Liver (tissue), 9 donors: ENCODE measurements around the gene RESP18. TPM values are rescaled to one million over a fixed set of nuclear protein-coding genes. Genes with fewer than 3 reads are reported as not detected.

Source experiments
- DNase-seq: peaks from one replicate; pipeline ENCODE4 v3.0.0-alpha.2; 2017; ENCODE audit warnings: low spot score
- H3K27ac ChIP-seq, 2 donors: one replicate each; pipeline ENCODE4 v1.7.0; 2013; ENCODE audit warnings: inconsistent platforms in 2 of 2, low read length in 2 of 2, control low read depth in 1 of 2, low read depth in 1 of 2, mild to moderate bottlenecking in 1 of 2
- H3K27me3 ChIP-seq, 4 donors: one replicate each; pipeline versions ENCODE4 v1.6.1 to v1.7.0; 2013; ENCODE audit warnings: low read length in 3 of 4, inconsistent platforms in 1 of 4, mild to moderate bottlenecking in 1 of 4, moderate library complexity in 1 of 4; ENCODE audit not compliant: control insufficient read depth in 4 of 4, insufficient read depth in 4 of 4
- H3K36me3 ChIP-seq, 4 donors: one replicate each; pipeline versions ENCODE4 v1.6.1 to v1.7.0; 2013; ENCODE audit warnings: low read length in 3 of 4, mild to moderate bottlenecking in 3 of 4, low read depth in 1 of 4, moderate library complexity in 1 of 4; ENCODE audit not compliant: control insufficient read depth in 4 of 4, insufficient read depth in 3 of 4
- H3K4me1 ChIP-seq, 4 donors: one replicate each; pipeline versions ENCODE4 v1.6.1 to v1.7.0; 2013; ENCODE audit warnings: low read length in 3 of 4, mild to moderate bottlenecking in 3 of 4, moderate library complexity in 1 of 4; ENCODE audit not compliant: control insufficient read depth in 4 of 4, insufficient read depth in 4 of 4
- H3K4me3 ChIP-seq, 3 donors: one replicate each; pipeline versions ENCODE4 v1.6.1 to v1.7.0; 2013; ENCODE audit warnings: low read length in 3 of 3, control low read depth in 1 of 3, low read depth in 1 of 3, mild to moderate bottlenecking in 1 of 3
- H3K9ac ChIP-seq, 2 donors: one replicate each; pipeline ENCODE4 v1.7.0; 2013; ENCODE audit warnings: low read length in 2 of 2, mild to moderate bottlenecking in 2 of 2, moderate library complexity in 2 of 2, control low read depth in 1 of 2, low read depth in 1 of 2
- H3K9me3 ChIP-seq, 4 donors: one replicate each; pipeline versions ENCODE4 v1.6.1 to v1.7.0; 2013; ENCODE audit warnings: low read length in 3 of 4; ENCODE audit not compliant: control insufficient read depth in 4 of 4
- ATF3 ChIP-seq: IDR thresholded peaks from 2 replicates; pipeline ENCODE4 v1.6.1; 2016; ENCODE audit warnings: antibody characterized with exemption
- CTCF ChIP-seq: fragments of 150-350 bp; IDR thresholded peaks from 2 replicates; pipeline ENCODE4 v1.5.1; 2017; ENCODE audit warnings: improper control_type of control experiment, low read depth, low read length; ENCODE audit not compliant: missing input control
- EGR1 ChIP-seq, 2 donors: IDR thresholded peaks; 2 replicates each; pipeline ENCODE4 v1.6.1; 2016 to 2018; ENCODE audit warnings: antibody characterized with exemption in 2 of 2, low read depth in 2 of 2
- FOXA1 ChIP-seq: IDR thresholded peaks from 2 replicates; pipeline ENCODE4 v1.6.1; 2016; ENCODE audit warnings: antibody characterized with exemption
- FOXA2 ChIP-seq: IDR thresholded peaks from 2 replicates; pipeline ENCODE4 v1.6.1; 2016; ENCODE audit warnings: antibody characterized with exemption
- GABPA ChIP-seq, 2 donors: IDR thresholded peaks in 1 of 2; conservative IDR thresholded peaks in 1 of 2; 2 replicates each; pipeline ENCODE4 v1.6.1; 2016; ENCODE audit warnings: antibody characterized with exemption in 2 of 2, mild to moderate bottlenecking in 1 of 2, moderate library complexity in 1 of 2
- HNF4A ChIP-seq, 2 donors: conservative IDR thresholded peaks; 2 replicates each; pipeline ENCODE4 v1.6.1; 2016; ENCODE audit warnings: antibody characterized with exemption in 2 of 2, mild to moderate bottlenecking in 2 of 2
- HNF4G ChIP-seq: IDR thresholded peaks from 2 replicates; pipeline ENCODE4 v1.6.1; 2016; ENCODE audit warnings: antibody characterized with exemption
- JUND ChIP-seq, 2 donors: IDR thresholded peaks; 2 replicates each; pipeline ENCODE4 v1.6.1; 2016; ENCODE audit warnings: antibody characterized with exemption in 2 of 2
- MAX ChIP-seq: IDR thresholded peaks from 2 replicates; pipeline ENCODE4 v1.6.1; 2016; ENCODE audit warnings: antibody characterized with exemption
- NR2F2 ChIP-seq: IDR thresholded peaks from 2 replicates; pipeline ENCODE4 v1.6.1; 2016; ENCODE audit warnings: antibody characterized with exemption
- RAD21 ChIP-seq, 2 donors: IDR thresholded peaks; 2 replicates each; pipeline ENCODE4 v1.6.1; 2016; ENCODE audit warnings: antibody characterized with exemption in 2 of 2, mild to moderate bottlenecking in 2 of 2
- RXRA ChIP-seq, 2 donors: IDR thresholded peaks; 2 replicates each; pipeline ENCODE4 v1.6.1; 2017 to 2018; ENCODE audit warnings: antibody characterized with exemption in 2 of 2, mild to moderate bottlenecking in 1 of 2
- SP1 ChIP-seq: IDR thresholded peaks from 2 replicates; pipeline ENCODE4 v1.6.1; 2018; ENCODE audit warnings: antibody characterized with exemption, mild to moderate bottlenecking
- TAF1 ChIP-seq: conservative IDR thresholded peaks from 2 replicates; pipeline ENCODE4 v1.6.1; 2016; ENCODE audit warnings: antibody characterized with exemption, mild to moderate bottlenecking
- YY1 ChIP-seq: IDR thresholded peaks from 2 replicates; pipeline ENCODE4 v1.6.1; 2016; ENCODE audit warnings: antibody characterized with exemption, mild to moderate bottlenecking
- ZBTB33 ChIP-seq: IDR thresholded peaks from 2 replicates; pipeline ENCODE4 v1.6.1; 2016; ENCODE audit warnings: antibody characterized with exemption
- WGBS: extraction: QIAGEN DNeasy Blood & Tissue Kit; methylation state at CpG from one replicate; pipeline ENCODE4 v1.1.7; 2013; 5-methylcytosine and 5-hydroxymethylcytosine counted together
- polyA plus RNA-seq, 2 donors: library from polyadenylated mRNA; stranded (reverse) in 1 of 2; unstranded in 1 of 2; fragments of 200-250 nt in 1 of 2; fragments of >200 nt in 1 of 2; fragmentation: Nextera tagmentation in 1 of 2; extraction: Ambion mirVana in 1 of 2; gene quantifications; one replicate each; pipeline versions ENCODE4 v1.2.1 to v1.2.3, GENCODE V29; 2013 to 2015
- total RNA-seq, 2 donors: library from RNA; depleted of rRNA; stranded (reverse); fragments of >200 nt; gene quantifications; one replicate each; pipeline ENCODE4 v1.2.3, GENCODE V29; 2014
- TF ChIP-seq, protein P1 (sequence below): IDR thresholded peaks from 2 replicates; pipeline ENCODE4 v1.6.1; 2016; ENCODE audit warnings: antibody characterized with exemption, mild to moderate bottlenecking
- donor health status: healthy.
- donor health status: healthy.
- donor health status: healthy.
- donor health status: healthy.
- donor health status: healthy.

RESP18 gene
- total and polyA plus RNA-seq, 4 donors = not detected

- Histone ChIP-seq H3K36me3 (peaks cover 9 to 52% (median 43%) of the 10 kb centered on the region in 4 donors), H3K4me3 (no peak overlapping the region), H3K9ac (no peak overlapping the region), H3K27me3 (no peaks in the 10 kb centered on the region), H3K9me3 (no peaks in the 10 kb centered on the region), H3K4me1 (no peaks in the 10 kb centered on the region), H3K27ac (no peak overlapping the region)
- no peak for DNase-seq
- 95% methylated on average over 13 of the region's 13 CpGs for WGBS
- TF ChIP-seq FOXA2 (no peak), JUND (IDR thresholded peaks at IDR 0.05) (no peak), FOXA1 (no peak), GABPA (IDR thresholded peaks at IDR 0.05 in 1 of 2, conservative IDR thresholded peaks at IDR 0.05 in 1 of 2) (no peak), SP1 (no peak), MAX (no peak), RAD21 (IDR thresholded peaks at IDR 0.05) (no peak), HNF4G (no peak), CTCF (no peak), TAF1 (no peak), ATF3 (no peak), RXRA (IDR thresholded peaks at IDR 0.05) (no peak), NR2F2 (no peak), HNF4A (conservative IDR thresholded peaks at IDR 0.05) (no peak), ZBTB33 (no peak), YY1 (no peak), EGR1 (IDR thresholded peaks at IDR 0.05; ENCODE audit: low read depth in 2 of 2) (no peak)
- TF ChIP-seq, protein P1, sequence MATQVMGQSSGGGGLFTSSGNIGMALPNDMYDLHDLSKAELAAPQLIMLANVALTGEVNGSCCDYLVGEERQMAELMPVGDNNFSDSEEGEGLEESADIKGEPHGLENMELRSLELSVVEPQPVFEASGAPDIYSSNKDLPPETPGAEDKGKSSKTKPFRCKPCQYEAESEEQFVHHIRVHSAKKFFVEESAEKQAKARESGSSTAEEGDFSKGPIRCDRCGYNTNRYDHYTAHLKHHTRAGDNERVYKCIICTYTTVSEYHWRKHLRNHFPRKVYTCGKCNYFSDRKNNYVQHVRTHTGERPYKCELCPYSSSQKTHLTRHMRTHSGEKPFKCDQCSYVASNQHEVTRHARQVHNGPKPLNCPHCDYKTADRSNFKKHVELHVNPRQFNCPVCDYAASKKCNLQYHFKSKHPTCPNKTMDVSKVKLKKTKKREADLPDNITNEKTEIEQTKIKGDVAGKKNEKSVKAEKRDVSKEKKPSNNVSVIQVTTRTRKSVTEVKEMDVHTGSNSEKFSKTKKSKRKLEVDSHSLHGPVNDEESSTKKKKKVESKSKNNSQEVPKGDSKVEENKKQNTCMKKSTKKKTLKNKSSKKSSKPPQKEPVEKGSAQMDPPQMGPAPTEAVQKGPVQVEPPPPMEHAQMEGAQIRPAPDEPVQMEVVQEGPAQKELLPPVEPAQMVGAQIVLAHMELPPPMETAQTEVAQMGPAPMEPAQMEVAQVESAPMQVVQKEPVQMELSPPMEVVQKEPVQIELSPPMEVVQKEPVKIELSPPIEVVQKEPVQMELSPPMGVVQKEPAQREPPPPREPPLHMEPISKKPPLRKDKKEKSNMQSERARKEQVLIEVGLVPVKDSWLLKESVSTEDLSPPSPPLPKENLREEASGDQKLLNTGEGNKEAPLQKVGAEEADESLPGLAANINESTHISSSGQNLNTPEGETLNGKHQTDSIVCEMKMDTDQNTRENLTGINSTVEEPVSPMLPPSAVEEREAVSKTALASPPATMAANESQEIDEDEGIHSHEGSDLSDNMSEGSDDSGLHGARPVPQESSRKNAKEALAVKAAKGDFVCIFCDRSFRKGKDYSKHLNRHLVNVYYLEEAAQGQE = no peak
Observed at GRCh38 chr2:219378163-219378851, 45.8 kb upstream of the RESP18 start.
